Measurements from ENCODE around the gene KCNMA1. TPM values are rescaled to one million over a fixed set of nuclear protein-coding genes. Genes with fewer than 3 reads are reported as not detected.

Gene KCNMA1
- total and polyA plus RNA-seq, 5 donors: 1.5 to 6.1 (median 3.3) TPM

- peaks cover under 1% of the 10 kb centered on the region for H3K27me3 ChIP-seq (ENCODE audit: control insufficient read depth, insufficient read depth)
- no peak overlapping the region for H3K27ac ChIP-seq (ENCODE audit: low read length)
- no peak for DNase-seq
- H3K9me3 ChIP-seq (ENCODE audit: control insufficient read depth, low read length): no peaks in the 10 kb centered on the region
- intact Hi-C loops (cut with DNase I): loop anchor here (2.0 to 5.0 kb wide), 5 partner anchors 147 to 474 kb away; no protein-coding TSS in a partner anchor
- H3K4me1 ChIP-seq (ENCODE audit: control insufficient read depth, insufficient read depth, low read length): no peaks in the 10 kb centered on the region
- 28% methylated on average over 1 of the region's 1 CpG for WGBS
- H3K4me3 ChIP-seq (ENCODE audit: low read length): no peak overlapping the region
- no peak for ATAC-seq
Measured at GRCh38 chr10:77641344-77641743, 3.7 kb upstream of the KCNMA1 start.

GRCh38 chr10:77640167-77640566 lies 2.6 kb upstream of the KCNMA1 start:
- intact Hi-C loops (cut with DNase I): loop anchor here (2.0 to 5.0 kb wide), 5 partner anchors 145 to 473 kb away; no protein-coding TSS in a partner anchor
- Histone ChIP-seq H3K27ac (ENCODE audit: low read length) (no peak overlapping the region), H3K4me3 (ENCODE audit: low read length) (no peak overlapping the region), H3K9me3 (ENCODE audit: control insufficient read depth, low read length) (no peaks in the 10 kb centered on the region), H3K4me1 (ENCODE audit: control insufficient read depth, insufficient read depth, low read length) (peaks cover 2% of the 10 kb centered on the region), H3K27me3 (ENCODE audit: control insufficient read depth, insufficient read depth) (no peaks in the 10 kb centered on the region)
- WGBS: 49% methylated on average over 3 of the region's 3 CpGs
- ATAC-seq: no peak
- no peak for DNase-seq

GRCh38 chr10:77639756-77640155 lies 2.1 kb upstream of the KCNMA1 start:
- Histone ChIP-seq H3K27ac (ENCODE audit: low read length) (no peak overlapping the region), H3K4me1 (ENCODE audit: control insufficient read depth, insufficient read depth, low read length) (peaks cover 2% of the 10 kb centered on the region), H3K4me3 (ENCODE audit: low read length) (no peak overlapping the region), H3K9me3 (ENCODE audit: control insufficient read depth, low read length) (no peaks in the 10 kb centered on the region), H3K27me3 (ENCODE audit: control insufficient read depth, insufficient read depth) (no peaks in the 10 kb centered on the region)
- no peak for DNase-seq
- no peak for ATAC-seq
- intact Hi-C loops (cut with DNase I): loop anchor here (2.0 to 5.0 kb wide), 5 partner anchors 145 to 472 kb away; no protein-coding TSS in a partner anchor
- 59% methylated on average over 3 of the region's 3 CpGs for WGBS

- peaks cover 2% of the 10 kb centered on the region for H3K4me1 ChIP-seq (ENCODE audit: control insufficient read depth, insufficient read depth, low read length)
- H3K9me3 ChIP-seq (ENCODE audit: control insufficient read depth, low read length): no peaks in the 10 kb centered on the region
- H3K4me3 ChIP-seq (ENCODE audit: low read length): peak overlapping the region; percentile 76
- peak; percentile 24 to 79 (median 57) for DNase-seq
- 3% methylated on average over 56 of the region's 56 CpGs for WGBS
- no peak overlapping the region for H3K27ac ChIP-seq (ENCODE audit: low read length)
- no peaks in the 10 kb centered on the region for H3K27me3 ChIP-seq (ENCODE audit: control insufficient read depth, insufficient read depth)
- intact Hi-C loops (cut with DNase I): loop anchor here in 1 of 4 donors (5.0 kb wide), 1 partner anchor 246 kb away; no protein-coding TSS in a partner anchor
- ATAC-seq: peak; percentile 34 to 49
Measured at GRCh38 chr10:77638321-77639101, 903 bp upstream of the KCNMA1 start.

DNA sequence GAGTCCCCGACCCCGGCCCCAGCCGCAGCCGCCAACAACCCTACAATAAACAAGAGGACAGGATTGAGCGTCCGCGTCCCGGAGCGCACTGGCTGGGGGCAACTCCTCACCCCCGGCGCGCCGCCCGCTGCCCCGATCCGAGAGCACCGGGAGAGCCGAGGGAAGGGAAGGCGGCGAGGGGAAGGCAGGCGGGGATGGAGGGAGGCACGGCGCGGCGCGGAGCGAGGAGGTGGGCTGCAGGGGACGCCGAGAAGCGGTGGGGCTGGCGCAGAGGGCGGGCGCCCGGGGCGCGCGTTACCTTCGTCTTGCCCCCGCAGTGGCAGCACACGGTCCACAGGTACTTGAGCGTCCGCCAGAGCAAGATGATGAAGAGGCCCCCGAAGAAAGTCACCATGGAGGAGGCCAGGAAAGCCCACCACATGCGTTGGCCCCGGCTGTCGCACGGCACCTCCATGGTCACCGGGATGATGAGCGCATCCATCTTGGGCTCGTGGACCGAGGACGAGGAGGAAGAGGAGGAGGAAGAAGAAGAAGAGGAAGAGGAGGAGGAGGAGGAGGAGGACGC lies 559 bp downstream of the KCNMA1 start:
- no peaks in the 10 kb centered on the region for H3K9me3 ChIP-seq (ENCODE audit: control insufficient read depth, low read length)
- DNase-seq: peak in 1 of 3 donors; percentile 62
- H3K4me3 ChIP-seq (ENCODE audit: low read length): peak overlapping the region; percentile 76
- no peak for ATAC-seq
- H3K27ac ChIP-seq (ENCODE audit: low read length): no peak overlapping the region
- under 1% methylated on average over 53 of the region's 53 CpGs for WGBS
- no peaks in the 10 kb centered on the region for H3K27me3 ChIP-seq (ENCODE audit: control insufficient read depth, insufficient read depth)
- H3K4me1 ChIP-seq (ENCODE audit: control insufficient read depth, insufficient read depth, low read length): peaks cover 2% of the 10 kb centered on the region
- intact Hi-C loops (cut with DNase I): loop anchor here in 1 of 4 donors (5.0 kb wide), 1 partner anchor 245 kb away; no protein-coding TSS in a partner anchor

- H3K9me3 ChIP-seq (ENCODE audit: control insufficient read depth, low read length): no peaks in the 10 kb centered on the region
- intact Hi-C loops (cut with DNase I): loop anchor here in 1 of 4 donors (5.0 kb wide), 1 partner anchor 244 kb away; no protein-coding TSS in a partner anchor
- DNase-seq: no peak
- 3% methylated on average over 41 of the region's 41 CpGs for WGBS
- no peak overlapping the region for H3K27ac ChIP-seq (ENCODE audit: low read length)
- peak overlapping the region; percentile 76 for H3K4me3 ChIP-seq (ENCODE audit: low read length)
- no peak for ATAC-seq
- peaks cover 2% of the 10 kb centered on the region for H3K4me1 ChIP-seq (ENCODE audit: control insufficient read depth, insufficient read depth, low read length)
- no peaks in the 10 kb centered on the region for H3K27me3 ChIP-seq (ENCODE audit: control insufficient read depth, insufficient read depth)
Measured at GRCh38 chr10:77636282-77636966, 1.2 kb downstream of the KCNMA1 start.

- Histone ChIP-seq H3K4me3 (ENCODE audit: low read length) (peak overlapping the region; percentile 23), H3K4me1 (ENCODE audit: control insufficient read depth, insufficient read depth, low read length) (peaks cover 2% of the 10 kb centered on the region), H3K9me3 (ENCODE audit: control insufficient read depth, low read length) (no peaks in the 10 kb centered on the region), H3K27me3 (ENCODE audit: control insufficient read depth, insufficient read depth) (no peaks in the 10 kb centered on the region), H3K27ac (ENCODE audit: low read length) (no peak overlapping the region)
- intact Hi-C loops (cut with DNase I): loop anchor here in 1 of 4 donors (5.0 kb wide), 1 partner anchor 243 kb away; no protein-coding TSS in a partner anchor
- no peak for DNase-seq
- 35% methylated on average over 13 of the region's 13 CpGs for WGBS
- ATAC-seq: no peak
Measured at GRCh38 chr10:77635402-77636227, 2.0 kb downstream of the KCNMA1 start.

- Histone ChIP-seq H3K27me3 (ENCODE audit: control insufficient read depth, insufficient read depth) (no peaks in the 10 kb centered on the region), H3K9me3 (ENCODE audit: control insufficient read depth, low read length) (no peaks in the 10 kb centered on the region), H3K27ac (ENCODE audit: low read length) (no peak overlapping the region), H3K4me3 (ENCODE audit: low read length) (no peak overlapping the region), H3K4me1 (ENCODE audit: control insufficient read depth, insufficient read depth, low read length) (peaks cover 2% of the 10 kb centered on the region)
- DNase-seq (no peak), ATAC-seq (no peak)
- 72% methylated on average over 4 of the region's 4 CpGs for WGBS
- intact Hi-C loops (cut with DNase I): loop anchor here in 1 of 4 donors (5.0 kb wide), 1 partner anchor 243 kb away; no protein-coding TSS in a partner anchor
Measured at GRCh38 chr10:77634939-77635338, 2.7 kb downstream of the KCNMA1 start.

DNA sequence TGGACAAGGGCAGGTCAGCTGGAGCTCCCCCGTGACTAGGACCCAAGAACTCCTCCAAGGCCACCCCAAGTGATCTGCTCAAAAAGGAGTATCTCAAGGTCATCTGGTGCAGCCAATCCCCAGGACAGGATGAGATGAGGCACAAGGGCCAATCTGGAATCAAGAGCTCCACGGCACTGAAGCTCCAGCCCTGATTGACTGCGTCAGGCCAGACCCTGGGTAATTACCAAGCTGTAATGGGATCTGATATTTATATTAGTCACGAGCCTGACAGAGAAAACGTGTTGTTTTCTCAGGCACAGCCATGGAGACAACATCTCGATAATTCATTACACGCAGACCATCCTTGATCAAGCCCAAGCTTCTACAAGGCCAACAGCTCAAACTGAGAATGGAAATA lies 4.2 kb downstream of the KCNMA1 start:
- 80% methylated on average over 7 of the region's 7 CpGs for WGBS
- Histone ChIP-seq H3K4me1 (ENCODE audit: control insufficient read depth, insufficient read depth, low read length) (peaks cover 2% of the 10 kb centered on the region), H3K27me3 (ENCODE audit: control insufficient read depth, insufficient read depth) (no peaks in the 10 kb centered on the region), H3K27ac (ENCODE audit: low read length) (no peak overlapping the region), H3K4me3 (ENCODE audit: low read length) (no peak overlapping the region), H3K9me3 (ENCODE audit: control insufficient read depth, low read length) (no peaks in the 10 kb centered on the region)
- intact Hi-C loops (cut with DNase I): no loop called here
- ATAC-seq: no peak
- no peak for DNase-seq

GRCh38 chr10:77631241-77631640 lies 6.4 kb downstream of the KCNMA1 start:
- ATAC-seq (no peak), DNase-seq (no peak)
- Histone ChIP-seq H3K4me3 (ENCODE audit: low read length) (no peak overlapping the region), H3K27me3 (ENCODE audit: control insufficient read depth, insufficient read depth) (no peaks in the 10 kb centered on the region), H3K4me1 (ENCODE audit: control insufficient read depth, insufficient read depth, low read length) (peaks cover 2% of the 10 kb centered on the region), H3K27ac (ENCODE audit: low read length) (no peak overlapping the region), H3K9me3 (ENCODE audit: control insufficient read depth, low read length) (no peaks in the 10 kb centered on the region)
- intact Hi-C loops (cut with DNase I): no loop called here
- 80% methylated on average over 7 of the region's 7 CpGs for WGBS

All from right cardiac atrium (tissue), 5 donors.